DMS153 treated with DMSO at 0.1 percent for 48 hours (cell line): ENCODE results near the gene ANKRD62.
"Not testable (repeated sequence)": the region's sequence is repeated elsewhere in the genome, so short reads cannot be mapped to it uniquely, and the experiment has no call there.

Experiments
- DNase-seq: peaks from one replicate; lab custom pipeline; 2025; ENCODE audit not compliant: unreplicated experiment; lab: John Stamatoyannopoulos, UW

ANKRD62 gene

GRCh38 chr18:12065397-12065796 is 28.2 kb upstream of the ANKRD62 start:
- DNase-seq = no peak

GRCh38 chr18:12066910-12067511 is 26.6 kb upstream of the ANKRD62 start:
- no peak for DNase-seq

- no peak for DNase-seq
Measured at GRCh38 chr18:12067671-12068070, 26.0 kb upstream of the ANKRD62 start.

GRCh38 chr18:12068316-12068949 is 25.2 kb upstream of the ANKRD62 start:
- DNase-seq = not testable (repeated sequence)

GRCh38 chr18:12068950-12069320 is 24.7 kb upstream of the ANKRD62 start:
- no peak for DNase-seq

- DNase-seq = not testable (repeated sequence)
Measured at GRCh38 chr18:12071066-12071465, 22.6 kb upstream of the ANKRD62 start.

GRCh38 chr18:12072996-12073395 is 20.6 kb upstream of the ANKRD62 start:
- no peak for DNase-seq

GRCh38 chr18:12074736-12075135 is 18.9 kb upstream of the ANKRD62 start:
- no peak for DNase-seq

- DNase-seq = peak; percentile 3
Measured at GRCh38 chr18:12076424-12077140, 17.1 kb upstream of the ANKRD62 start.

- DNase-seq = not testable (repeated sequence)
Measured at GRCh38 chr18:12077994-12078393, 15.6 kb upstream of the ANKRD62 start.

GRCh38 chr18:12079491-12080237 is 14.0 kb upstream of the ANKRD62 start:
- no peak for DNase-seq

- DNase-seq = no peak
Measured at GRCh38 chr18:12085136-12085535, 8.5 kb upstream of the ANKRD62 start.

GRCh38 chr18:12085786-12086185 is 7.9 kb upstream of the ANKRD62 start:
- DNase-seq = no peak

GRCh38 chr18:12086249-12086648 is 7.4 kb upstream of the ANKRD62 start:
- DNase-seq = no peak

GRCh38 chr18:12086677-12087470 is 6.8 kb upstream of the ANKRD62 start:
- no peak for DNase-seq

GRCh38 chr18:12087471-12088025 is 6.1 kb upstream of the ANKRD62 start:
- no peak for DNase-seq

GRCh38 chr18:12088096-12088495 is 5.5 kb upstream of the ANKRD62 start:
- no peak for DNase-seq

- no peak for DNase-seq
Measured at GRCh38 chr18:12088731-12089375, 4.8 kb upstream of the ANKRD62 start.

- no peak for DNase-seq
Measured at GRCh38 chr18:12091538-12092141, 2.0 kb upstream of the ANKRD62 start.
